Suprapubic skin (tissue), 4 donors: ENCODE measurements around the gene SLC50A1.

Source experiments
- EP300 ChIP-seq: sonication (generic); formaldehyde crosslinking; IDR thresholded peaks from one replicate; pipeline ENCODE4 v1.6.1; 2017; ENCODE audit warnings: antibody characterized with exemption
- POLR2A ChIP-seq, 2 donors: fragments of 450-650 bp; IDR thresholded peaks; one replicate each; pipeline ENCODE4 v1.6.1; 2017; ENCODE audit warnings: antibody characterized with exemption in 2 of 2, mild to moderate bottlenecking in 2 of 2, moderate library complexity in 2 of 2
- POLR2AphosphoS5 ChIP-seq, 3 donors: sonication (generic); formaldehyde crosslinking; IDR thresholded peaks; one replicate each; pipeline ENCODE4 v1.6.1; 2017; ENCODE audit warnings: antibody characterized with exemption in 3 of 3
- TF ChIP-seq, protein P1 (sequence below), 2 donors: fragments of 200-600 bp in 1 of 2; fragments of 450-650 bp in 1 of 2; sonication (generic) in 1 of 2; IDR thresholded peaks; one replicate each; pipeline ENCODE4 v1.5.1; 2016 to 2019; ENCODE audit warnings: antibody characterized with exemption in 2 of 2, mild to moderate bottlenecking in 1 of 2, moderate library complexity in 1 of 2

DNA sequence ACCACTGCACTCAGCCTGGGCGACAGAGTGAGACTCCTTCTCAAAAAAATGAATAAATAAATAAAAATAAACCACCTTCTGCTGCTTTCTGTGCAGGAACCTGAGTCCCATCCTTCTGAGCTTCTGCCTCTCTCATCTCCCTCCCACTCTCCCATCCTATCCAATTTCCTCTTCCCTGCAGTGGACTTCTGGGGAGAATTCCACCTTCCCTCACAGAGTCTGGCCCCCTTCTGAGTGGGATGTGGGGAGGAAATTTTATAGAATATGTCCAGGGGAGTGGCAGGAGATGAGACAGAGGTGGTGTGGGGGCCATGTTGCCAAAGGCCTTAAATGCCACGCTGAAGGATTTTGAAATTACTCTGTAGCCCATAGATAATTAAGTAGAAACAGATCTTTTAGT lies 13.3 kb upstream of the SLC50A1 start:
- TF ChIP-seq, protein P1, sequence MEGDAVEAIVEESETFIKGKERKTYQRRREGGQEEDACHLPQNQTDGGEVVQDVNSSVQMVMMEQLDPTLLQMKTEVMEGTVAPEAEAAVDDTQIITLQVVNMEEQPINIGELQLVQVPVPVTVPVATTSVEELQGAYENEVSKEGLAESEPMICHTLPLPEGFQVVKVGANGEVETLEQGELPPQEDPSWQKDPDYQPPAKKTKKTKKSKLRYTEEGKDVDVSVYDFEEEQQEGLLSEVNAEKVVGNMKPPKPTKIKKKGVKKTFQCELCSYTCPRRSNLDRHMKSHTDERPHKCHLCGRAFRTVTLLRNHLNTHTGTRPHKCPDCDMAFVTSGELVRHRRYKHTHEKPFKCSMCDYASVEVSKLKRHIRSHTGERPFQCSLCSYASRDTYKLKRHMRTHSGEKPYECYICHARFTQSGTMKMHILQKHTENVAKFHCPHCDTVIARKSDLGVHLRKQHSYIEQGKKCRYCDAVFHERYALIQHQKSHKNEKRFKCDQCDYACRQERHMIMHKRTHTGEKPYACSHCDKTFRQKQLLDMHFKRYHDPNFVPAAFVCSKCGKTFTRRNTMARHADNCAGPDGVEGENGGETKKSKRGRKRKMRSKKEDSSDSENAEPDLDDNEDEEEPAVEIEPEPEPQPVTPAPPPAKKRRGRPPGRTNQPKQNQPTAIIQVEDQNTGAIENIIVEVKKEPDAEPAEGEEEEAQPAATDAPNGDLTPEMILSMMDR (IDR thresholded peaks at IDR 0.05), result no peak
- no peak for TF ChIP-seq POLR2A (IDR thresholded peaks at IDR 0.05)
- no peak for TF ChIP-seq POLR2AphosphoS5 (IDR thresholded peaks at IDR 0.05)
- TF ChIP-seq EP300, result no peak
